NCI-H146 (cell line): ENCODE data around the gene NSUN5.
"Not testable (repeated sequence)": the region's sequence is repeated elsewhere in the genome, so short reads cannot be mapped to it uniquely, and the experiment has no call there.

Experiments used
- DNase-seq: peaks from one replicate; lab custom pipeline; 2025; lab: John Stamatoyannopoulos, UW

NSUN5 gene

GRCh38 chr7:73308665-73309214, at the start of gene NSUN5:
TSS of gene NSUN5 (minus strand) at chr7:73308826. CDS start at chr7:73308790, 36 bp downstream.
- DNase-seq: peak; percentile 93

- no peak for DNase-seq
Measured at GRCh38 chr7:73356159-73356558, 47.5 kb upstream of the NSUN5 start.

- DNase-seq: no peak
Measured at GRCh38 chr7:73354821-73355220, 46.2 kb upstream of the NSUN5 start.

- no peak for DNase-seq
Measured at GRCh38 chr7:73354196-73354595, 45.6 kb upstream of the NSUN5 start.

- no peak for DNase-seq
Measured at GRCh38 chr7:73353243-73353642, 44.6 kb upstream of the NSUN5 start.

GRCh38 chr7:73352784-73353183, 44.2 kb upstream of the NSUN5 start:
- no peak for DNase-seq

- no peak for DNase-seq
Measured at GRCh38 chr7:73351447-73352167, 43.0 kb upstream of the NSUN5 start.

GRCh38 chr7:73350306-73351068, 41.9 kb upstream of the NSUN5 start:
- no peak for DNase-seq

- DNase-seq: no peak
Measured at GRCh38 chr7:73349763-73350162, 41.1 kb upstream of the NSUN5 start.

- no peak for DNase-seq
Measured at GRCh38 chr7:73345951-73346350, 37.3 kb upstream of the NSUN5 start.

GRCh38 chr7:73345538-73345937, 36.9 kb upstream of the NSUN5 start:
- no peak for DNase-seq

GRCh38 chr7:73343671-73344380, 35.2 kb upstream of the NSUN5 start:
- peak; percentile 83 for DNase-seq

GRCh38 chr7:73342645-73343044, 34.0 kb upstream of the NSUN5 start:
- DNase-seq: peak; percentile 57

GRCh38 chr7:73341877-73342276, 33.3 kb upstream of the NSUN5 start:
- DNase-seq: no peak

- DNase-seq: peak; percentile 85
Measured at GRCh38 chr7:73340514-73340913, 31.9 kb upstream of the NSUN5 start.

GRCh38 chr7:73338321-73338720, 29.7 kb upstream of the NSUN5 start:
- no peak for DNase-seq

- no peak for DNase-seq
Measured at GRCh38 chr7:73332447-73332846, 23.8 kb upstream of the NSUN5 start.

GRCh38 chr7:73330772-73331171, 22.1 kb upstream of the NSUN5 start:
- no peak for DNase-seq

- peak; percentile 13 for DNase-seq
Measured at GRCh38 chr7:73329861-73330581, 21.4 kb upstream of the NSUN5 start.

- DNase-seq: no peak
Measured at GRCh38 chr7:73328696-73329095, 20.1 kb upstream of the NSUN5 start.

- not testable (repeated sequence) for DNase-seq
Measured at GRCh38 chr7:73327922-73328321, 19.3 kb upstream of the NSUN5 start, which contains the start of the genes FKBP6 and TRIM50. TSS of gene FKBP6 (plus strand) at chr7:73328161. CDS start at chr7:73328429, 268 bp downstream. TSS of gene TRIM50 (minus strand) at chr7:73328082. CDS start at chr7:73324787, 3,295 bp downstream.

GRCh38 chr7:73327449-73327848, 18.8 kb upstream of the NSUN5 start:
- DNase-seq: not testable (repeated sequence)
